NCI-H774 (cell line): Measurements from ENCODE around the gene CCL22.

ENCODE experiments used
- DNase-seq: peaks from one replicate; lab custom pipeline; 2025; lab: John Stamatoyannopoulos, UW

CCL22 gene

DNA sequence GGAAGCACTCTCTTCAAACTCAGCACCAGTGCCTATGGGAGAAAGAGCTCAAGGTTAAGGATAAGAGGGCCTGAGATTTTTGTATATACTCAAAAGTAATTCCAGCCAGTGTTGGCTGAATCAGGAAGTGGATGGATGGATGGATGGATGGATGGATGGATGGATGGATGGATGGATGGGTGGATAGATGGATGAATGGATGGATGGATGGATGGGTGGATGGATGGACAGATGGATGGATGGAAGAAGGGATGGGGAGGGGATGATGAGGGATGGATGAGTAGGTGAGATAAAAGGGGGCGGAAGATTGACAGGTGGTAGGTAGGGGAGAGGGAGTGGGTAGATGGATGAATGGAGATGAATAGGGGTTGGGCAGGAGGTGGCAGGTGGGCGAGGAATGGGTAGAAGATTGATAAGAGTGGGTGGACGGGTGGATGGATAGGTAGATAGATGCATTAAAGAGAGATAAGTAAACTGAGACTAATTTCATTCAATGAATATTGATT, 17.8 kb downstream of the CCL22 start:
- no peak for DNase-seq

DNA sequence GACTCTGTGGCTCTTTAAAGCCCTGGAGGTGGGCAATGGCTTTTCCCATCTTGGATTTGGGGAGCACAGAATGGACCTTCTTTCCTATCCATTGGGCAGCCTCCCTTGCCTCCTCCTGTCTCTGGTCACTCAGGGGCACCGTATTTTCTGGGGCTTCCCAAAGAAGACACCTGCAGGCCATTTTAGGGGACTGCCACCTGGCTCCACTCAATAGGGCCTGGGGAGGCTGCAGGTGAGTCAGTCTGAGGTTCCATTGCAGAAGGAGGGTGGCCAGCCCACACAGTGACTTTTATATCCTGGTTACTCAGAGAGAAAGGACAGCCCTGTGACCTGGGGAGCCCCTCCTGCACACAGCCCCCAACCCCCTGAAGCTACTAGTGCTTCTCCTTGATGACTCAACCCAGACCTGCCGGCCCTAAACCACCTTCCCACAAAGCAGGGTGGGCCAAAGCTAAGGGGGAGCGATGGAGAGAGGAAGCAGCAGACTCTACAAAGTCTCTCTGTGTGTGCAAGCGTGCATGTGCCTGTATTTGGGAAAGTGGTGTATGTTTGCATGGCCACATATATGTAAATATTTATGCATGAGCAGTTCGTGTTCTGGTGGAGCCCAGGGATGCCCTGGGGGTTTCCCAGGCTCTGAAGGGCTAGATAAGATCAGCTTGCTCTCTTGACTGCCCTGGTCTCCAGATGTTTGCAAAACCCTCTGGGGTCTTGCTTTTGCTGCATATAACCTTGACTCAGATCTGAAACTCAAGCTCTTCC, 18.7 kb downstream of the CCL22 start:
- no peak for DNase-seq

DNA sequence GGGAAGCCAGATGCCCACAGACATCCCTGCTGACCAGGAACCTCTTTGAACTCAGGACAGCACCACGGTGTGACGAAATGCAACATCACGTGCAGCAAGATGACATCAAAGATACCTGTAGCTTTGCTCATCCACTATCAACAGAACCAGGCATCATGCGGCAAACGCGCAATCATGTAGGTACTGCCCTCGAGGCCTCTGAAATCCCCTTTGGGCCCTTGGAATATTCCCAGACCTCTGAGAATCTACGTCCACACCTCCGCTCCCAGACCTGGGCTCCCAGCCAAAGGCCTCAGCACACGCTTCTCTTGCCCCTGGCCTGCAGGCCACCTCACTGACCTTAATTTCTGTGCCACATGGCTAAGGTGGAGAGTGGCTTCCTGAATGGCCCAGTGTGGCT, 21.0 kb downstream of the CCL22 start:
- DNase-seq = no peak

DNA sequence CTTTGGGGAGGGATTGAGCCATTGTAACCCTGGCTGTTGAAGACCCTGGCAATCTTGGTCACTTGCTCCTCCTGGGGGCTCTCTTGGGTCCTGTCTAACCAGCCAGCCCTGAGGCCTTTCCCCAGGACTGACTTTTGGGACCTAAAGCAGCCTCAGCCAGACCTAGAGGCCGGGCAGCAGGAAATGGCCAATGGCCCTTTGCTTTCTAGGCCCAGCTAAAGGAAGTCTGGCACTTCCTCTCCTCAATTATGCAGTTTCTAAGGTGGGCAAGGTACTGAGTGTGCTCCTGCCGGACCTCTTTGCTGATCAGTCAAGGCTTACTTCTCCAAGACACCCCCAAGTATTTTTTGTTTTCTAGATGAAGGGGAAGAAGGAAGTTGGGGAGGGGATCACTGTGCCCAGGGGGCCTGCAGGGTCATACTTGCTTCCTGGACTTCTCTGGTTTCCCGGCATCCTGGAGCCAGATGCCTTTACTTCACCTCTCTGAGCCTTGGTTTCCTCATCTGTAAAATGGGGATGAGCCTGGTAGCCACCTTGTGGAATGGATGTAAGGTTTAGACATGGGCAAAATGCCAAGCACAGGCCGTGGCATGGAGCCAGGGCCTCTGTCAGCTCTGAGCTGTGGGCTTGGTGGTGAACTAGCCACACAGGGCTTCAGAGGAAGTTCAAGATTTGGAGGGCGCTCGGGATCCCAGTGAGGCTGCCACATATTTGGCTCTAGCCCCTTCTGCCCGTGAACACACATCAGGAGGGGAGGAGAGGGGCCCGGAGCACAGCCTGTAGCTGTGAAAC, 22.3 kb downstream of the CCL22 start:
- DNase-seq = no peak

DNA sequence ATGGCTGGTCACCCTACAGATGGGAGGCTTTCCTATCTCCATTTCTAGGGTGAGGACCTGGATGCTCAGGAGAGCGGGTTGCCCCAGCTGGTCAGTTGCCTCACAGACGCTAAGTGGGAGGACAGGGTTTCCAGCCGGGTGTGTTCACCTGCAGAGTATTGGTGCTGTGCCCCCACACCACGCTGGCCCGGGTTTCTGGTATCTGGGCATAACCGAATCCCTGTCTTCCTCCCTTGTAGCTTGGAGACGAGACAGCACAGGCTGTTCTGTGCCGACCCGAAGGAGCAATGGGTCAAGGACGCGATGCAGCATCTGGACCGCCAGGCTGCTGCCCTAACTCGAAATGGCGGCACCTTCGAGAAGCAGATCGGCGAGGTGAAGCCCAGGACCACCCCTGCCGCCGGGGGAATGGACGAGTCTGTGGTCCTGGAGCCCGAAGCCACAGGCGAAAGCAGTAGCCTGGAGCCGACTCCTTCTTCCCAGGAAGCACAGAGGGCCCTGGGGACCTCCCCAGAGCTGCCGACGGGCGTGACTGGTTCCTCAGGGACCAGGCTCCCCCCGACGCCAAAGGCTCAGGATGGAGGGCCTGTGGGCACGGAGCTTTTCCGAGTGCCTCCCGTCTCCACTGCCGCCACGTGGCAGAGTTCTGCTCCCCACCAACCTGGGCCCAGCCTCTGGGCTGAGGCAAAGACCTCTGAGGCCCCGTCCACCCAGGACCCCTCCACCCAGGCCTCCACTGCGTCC, 23.4 kb downstream of the CCL22 start:
- no peak for DNase-seq

DNA sequence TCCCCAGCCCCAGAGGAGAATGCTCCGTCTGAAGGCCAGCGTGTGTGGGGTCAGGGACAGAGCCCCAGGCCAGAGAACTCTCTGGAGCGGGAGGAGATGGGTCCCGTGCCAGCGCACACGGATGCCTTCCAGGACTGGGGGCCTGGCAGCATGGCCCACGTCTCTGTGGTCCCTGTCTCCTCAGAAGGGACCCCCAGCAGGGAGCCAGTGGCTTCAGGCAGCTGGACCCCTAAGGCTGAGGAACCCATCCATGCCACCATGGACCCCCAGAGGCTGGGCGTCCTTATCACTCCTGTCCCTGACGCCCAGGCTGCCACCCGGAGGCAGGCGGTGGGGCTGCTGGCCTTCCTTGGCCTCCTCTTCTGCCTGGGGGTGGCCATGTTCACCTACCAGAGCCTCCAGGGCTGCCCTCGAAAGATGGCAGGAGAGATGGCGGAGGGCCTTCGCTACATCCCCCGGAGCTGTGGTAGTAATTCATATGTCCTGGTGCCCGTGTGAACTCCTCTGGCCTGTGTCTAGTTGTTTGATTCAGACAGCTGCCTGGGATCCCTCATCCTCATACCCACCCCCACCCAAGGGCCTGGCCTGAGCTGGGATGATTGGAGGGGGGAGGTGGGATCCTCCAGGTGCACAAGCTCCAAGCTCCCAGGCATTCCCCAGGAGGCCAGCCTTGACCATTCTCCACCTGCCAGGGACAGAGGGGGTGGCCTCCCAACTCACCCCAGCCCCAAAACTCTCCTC, 24.1 kb downstream of the CCL22 start:
- DNase-seq = no peak

DNA sequence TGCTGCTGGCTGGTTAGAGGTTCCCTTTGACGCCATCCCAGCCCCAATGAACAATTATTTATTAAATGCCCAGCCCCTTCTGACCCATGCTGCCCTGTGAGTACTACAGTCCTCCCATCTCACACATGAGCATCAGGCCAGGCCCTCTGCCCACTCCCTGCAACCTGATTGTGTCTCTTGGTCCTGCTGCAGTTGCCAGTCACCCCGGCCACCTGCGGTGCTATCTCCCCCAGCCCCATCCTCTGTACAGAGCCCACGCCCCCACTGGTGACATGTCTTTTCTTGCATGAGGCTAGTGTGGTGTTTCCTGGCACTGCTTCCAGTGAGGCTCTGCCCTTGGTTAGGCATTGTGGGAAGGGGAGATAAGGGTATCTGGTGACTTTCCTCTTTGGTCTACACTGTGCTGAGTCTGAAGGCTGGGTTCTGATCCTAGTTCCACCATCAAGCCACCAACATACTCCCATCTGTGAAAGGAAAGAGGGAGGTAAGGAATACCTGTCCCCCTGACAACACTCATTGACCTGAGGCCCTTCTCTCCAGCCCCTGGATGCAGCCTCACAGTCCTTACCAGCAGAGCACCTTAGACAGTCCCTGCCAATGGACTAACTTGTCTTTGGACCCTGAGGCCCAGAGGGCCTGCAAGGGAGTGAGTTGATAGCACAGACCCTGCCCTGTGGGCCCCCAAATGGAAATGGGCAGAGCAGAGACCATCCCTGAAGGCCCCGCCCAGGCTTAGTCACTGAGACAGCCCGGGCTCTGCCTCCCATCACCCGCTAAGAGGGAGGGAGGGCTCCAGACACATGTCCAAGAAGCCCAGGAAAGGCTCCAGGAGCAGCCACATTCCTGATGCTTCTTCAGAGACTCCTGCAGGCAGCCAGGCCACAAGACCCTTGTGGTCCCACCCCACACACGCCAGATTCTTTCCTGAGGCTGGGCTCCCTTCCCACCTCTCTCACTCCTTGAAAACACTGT, 25.0 kb downstream of the CCL22 start:
- DNase-seq = no peak

DNA sequence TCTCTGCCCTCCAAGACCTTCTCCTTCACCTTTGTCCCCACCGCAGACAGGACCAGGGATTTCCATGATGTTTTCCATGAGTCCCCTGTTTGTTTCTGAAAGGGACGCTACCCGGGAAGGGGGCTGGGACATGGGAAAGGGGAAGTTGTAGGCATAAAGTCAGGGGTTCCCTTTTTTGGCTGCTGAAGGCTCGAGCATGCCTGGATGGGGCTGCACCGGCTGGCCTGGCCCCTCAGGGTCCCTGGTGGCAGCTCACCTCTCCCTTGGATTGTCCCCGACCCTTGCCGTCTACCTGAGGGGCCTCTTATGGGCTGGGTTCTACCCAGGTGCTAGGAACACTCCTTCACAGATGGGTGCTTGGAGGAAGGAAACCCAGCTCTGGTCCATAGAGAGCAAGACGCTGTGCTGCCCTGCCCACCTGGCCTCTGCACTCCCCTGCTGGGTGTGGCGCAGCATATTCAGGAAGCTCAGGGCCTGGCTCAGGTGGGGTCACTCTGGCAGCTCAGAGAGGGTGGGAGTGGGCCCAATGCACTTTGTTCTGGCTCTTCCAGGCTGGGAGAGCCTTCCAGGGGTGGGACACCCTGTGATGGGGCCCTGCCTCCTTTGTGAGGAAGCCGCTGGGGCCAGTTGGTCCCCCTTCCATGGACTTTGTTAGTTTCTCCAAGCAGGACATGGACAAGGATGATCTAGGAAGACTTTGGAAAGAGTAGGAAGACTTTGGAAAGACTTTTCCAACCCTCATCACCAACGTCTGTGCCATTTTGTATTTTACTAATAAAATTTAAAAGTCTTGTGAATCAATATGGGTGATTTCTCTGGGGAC, 25.9 kb downstream of the CCL22 start:
- DNase-seq = no peak

DNA sequence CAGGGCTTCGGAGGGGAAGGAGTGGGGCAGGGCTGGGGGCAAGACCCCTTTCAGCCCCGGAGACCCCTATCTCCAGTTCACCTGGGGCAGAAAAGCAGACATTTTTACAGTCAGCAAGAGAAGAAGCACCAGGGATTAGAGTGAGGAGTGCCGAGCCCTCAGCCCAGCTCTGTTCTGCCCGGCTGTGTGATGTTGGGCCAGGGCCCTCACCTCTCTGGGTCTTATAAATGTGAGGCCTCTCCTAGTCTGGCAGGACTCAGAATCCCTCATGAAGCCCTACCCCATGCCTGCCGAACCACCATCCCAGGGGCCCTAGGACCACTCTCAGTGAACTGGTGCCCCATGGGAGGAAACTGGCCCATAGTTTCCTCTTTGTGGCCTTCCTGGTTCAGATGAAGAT, 26.5 kb downstream of the CCL22 start:
- no peak for DNase-seq

DNA sequence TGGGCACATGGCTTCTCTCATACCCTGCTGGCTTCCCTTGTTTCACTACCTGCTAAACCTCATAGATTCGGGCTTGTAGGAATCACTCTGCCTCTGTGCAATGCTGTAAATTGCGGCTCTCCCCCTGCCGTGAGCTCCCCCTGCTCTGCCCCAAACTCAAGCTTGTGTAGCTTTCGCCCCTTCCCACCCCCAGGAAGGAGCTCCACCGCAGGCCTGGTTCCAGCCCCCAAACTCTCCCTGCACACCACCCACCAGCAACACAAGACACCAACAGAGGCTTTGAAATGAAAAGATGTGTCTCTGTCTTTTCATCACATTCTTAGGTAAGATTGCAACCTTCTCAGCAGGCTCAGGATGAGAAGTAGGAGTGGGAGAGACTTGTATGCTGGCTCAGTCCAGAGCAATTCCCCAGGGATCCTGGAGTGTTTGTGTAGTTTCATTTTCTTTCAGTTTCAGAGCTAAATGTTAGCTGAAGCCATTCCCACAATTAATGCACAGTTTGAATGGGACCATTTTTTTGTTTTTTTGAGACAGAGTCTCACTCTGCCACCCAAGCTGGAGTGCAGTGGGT, 27.9 kb downstream of the CCL22 start:
- DNase-seq = no peak

DNA sequence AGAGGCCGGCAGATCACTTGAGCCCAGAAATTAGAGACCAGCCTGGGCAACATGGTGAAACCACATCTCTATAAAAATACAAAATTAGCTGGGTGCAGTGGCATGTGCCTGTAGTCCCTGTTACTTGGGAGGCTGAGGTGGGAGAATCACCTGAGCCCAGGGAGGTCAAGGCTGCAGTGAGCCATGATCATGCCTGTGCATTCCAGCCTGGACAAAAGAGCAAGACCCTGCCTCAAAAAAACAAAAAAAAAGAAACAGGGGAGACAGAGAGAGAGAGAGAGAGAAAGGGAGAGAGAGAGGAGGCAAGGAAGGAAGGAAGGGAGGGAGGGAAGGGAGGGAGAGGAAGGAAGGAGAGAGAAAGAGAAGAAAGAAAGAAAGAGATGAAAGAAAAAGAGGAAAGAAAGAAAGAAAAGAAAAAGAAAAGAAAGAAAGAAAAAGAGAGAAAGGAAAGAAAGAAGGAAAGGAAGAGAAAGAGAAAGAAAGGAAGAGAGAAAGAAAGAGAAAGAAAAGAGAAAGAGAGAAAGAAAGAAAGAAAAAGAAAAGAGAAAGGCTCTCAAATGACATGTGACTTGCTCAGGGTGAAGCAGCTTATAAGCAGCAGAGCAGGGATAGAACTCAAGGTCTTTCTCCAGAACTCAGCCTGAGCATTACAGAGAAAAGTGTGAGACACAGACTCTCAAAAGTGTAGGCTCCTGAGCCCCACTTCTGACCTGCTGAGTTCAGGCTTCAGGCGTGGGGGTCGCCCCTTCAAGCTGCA, 29.2 kb downstream of the CCL22 start:
- DNase-seq = no peak

DNA sequence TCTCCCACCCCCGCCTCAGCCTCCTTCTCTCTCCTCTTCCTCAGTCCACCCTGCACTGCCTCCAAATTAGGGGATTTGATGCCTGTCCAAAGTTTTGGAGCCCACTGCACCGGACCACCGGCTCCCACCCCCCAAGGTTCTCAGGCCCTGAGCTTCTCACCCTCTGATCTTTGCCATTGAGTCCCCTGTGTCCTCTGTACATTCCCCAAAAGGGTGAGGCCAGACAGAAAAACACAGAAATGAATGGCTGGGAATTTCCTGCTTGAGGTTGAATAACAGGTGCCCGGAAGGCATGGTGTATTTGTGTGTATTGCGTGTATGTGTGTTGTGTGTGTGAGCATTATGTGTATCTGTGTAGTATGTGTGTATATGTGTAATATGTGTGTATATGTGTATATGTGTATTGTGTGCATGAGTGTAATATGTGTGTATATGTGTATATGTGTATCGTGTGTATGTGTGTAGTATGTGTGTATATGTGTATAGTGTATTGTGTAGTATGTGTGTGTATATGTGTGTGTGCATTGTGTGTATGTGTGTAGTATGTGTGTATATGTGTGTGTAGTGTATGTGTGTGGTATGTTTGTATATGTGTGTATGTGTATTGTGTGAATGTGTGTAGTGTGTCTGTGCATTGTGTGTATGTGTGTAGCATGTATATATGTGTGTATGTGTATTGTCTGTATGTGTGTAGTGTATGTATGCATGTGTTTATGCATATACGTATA, 29.9 kb downstream of the CCL22 start:
- DNase-seq = no peak

DNA sequence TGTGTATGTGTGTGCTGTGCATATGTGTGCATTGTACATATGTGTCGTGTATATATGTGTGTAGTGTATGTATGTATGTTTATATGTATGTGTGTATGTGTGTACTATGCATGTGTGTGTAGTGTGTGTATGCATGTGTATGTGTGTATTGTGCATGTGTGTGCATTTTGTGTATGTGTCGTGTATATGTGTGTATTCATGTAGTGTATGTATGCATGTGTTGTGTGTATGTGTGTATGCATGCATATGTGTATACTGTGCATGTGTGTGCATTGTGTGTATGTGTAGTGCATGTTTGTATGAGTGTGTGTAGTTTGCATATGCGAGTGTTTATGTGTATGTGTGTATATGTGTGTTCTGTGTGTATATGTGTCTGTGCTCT, 30.5 kb downstream of the CCL22 start:
- no peak for DNase-seq

DNA sequence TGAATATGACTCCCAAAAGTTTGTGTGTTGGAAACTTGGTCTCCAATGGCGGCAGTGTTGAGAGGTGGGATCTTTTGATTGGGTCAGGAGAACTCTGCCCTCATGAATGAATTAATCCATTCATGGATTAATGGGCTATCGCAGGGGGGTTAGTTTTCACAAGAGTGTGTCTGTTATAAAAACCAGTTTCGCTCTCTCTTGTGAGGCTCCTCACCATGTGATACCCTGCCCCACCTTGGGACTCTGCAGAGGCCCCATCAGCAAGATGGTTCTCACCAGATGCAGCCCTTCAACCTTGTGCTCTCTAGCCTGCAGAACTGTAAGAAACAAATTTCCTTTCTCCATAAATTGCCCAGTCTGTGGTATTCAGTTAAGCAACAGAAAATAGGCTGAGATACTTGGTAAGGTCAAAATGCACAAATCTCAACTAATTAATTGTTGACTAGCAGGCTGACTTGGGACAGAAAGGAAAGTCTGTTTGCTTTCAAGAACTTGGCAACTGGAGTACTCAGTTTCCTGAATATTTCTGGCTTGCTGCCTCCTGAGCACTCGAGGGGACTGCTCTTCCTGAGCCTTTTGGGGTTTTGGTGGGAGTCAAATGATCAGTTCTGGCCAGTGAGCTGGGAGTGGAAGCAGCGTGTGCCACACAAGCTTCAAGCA, 32.2 kb downstream of the CCL22 start:
- DNase-seq = no peak

DNA sequence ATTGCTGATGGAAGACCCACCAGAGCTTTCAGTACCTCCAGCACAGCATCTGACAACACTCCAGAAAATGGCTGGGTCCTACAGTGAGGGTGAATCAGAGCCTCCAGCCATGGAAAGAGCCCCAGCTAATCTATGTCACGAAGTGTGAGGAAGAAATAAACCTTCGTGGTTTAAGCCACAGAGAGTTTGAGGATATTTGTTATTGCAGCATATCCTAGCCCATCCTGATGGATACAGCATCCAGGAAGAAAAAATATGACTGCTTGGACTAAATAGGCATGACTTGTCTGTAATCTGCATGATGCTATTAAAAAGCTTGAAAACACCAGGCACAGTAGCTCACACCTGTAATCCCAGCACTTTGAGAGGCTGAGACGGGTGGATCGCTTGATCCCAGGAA, 32.7 kb downstream of the CCL22 start:
- no peak for DNase-seq

DNA sequence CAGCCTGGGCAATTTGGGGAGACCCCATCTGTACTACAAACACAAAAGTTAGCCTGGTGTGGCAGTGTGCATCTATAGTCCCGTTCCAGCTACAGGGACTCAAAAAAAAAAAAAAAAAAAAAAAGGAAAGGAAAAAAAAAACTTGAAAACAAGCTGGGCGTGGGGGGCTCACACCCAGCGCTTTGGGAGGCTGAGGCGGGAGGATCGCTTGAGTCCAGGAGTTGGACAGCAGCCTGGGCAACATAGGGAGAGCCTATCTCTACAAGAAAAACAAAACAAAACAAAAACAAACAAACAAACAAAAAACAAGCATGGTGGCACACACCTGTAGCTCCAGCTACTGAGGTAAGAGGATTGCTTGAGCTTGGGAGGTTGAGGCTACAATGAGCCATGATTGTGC, 33.1 kb downstream of the CCL22 start:
- DNase-seq = no peak

DNA sequence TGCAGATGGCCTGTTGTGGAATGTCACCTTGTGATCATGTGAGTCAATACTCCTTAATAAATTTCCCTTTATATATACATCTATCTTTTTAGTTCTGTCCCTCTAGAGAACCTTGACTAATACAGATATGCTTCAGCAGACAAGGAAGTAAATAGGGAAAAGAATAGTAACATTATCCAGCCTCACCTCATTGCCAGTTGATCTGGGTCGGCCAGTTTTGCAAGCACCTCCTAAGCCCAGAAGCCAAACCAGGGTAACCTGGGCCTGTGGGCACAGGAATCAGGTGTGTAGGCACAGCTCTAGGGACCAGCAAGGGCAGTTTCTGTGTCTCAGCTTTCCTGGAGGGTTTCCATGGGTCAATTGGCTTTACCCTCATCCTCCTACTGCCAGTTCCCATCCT, 34.1 kb downstream of the CCL22 start:
- DNase-seq = no peak

DNA sequence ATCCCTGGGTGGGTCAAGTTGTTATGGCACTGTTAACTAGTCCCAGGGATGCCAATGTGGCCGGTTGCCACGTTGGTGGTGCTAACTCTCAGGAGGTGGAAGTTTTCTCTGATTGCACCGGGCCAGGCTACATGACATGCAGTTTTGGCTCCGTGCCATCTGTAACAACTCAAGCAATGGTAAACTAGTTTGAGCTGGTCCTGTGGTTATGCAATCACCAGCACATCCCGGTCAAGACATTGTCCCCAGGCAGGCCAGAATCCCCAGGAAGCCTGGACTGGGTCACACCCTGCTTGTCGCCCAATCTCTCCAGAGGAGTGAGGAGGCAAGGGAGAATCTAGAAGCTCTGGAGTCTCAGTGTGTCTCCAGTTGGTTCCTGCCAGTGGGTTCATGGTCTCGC, 35.9 kb downstream of the CCL22 start:
- no peak for DNase-seq
